CD4-positive, alpha-beta T cell (primary cell): Measurements from ENCODE around the gene NLGN1. TPM values are rescaled to one million over a fixed set of nuclear protein-coding genes. Genes with fewer than 3 reads are reported as not detected.

Experiments used
- ATAC-seq: fragments of 200-7000 bp; cut with Tn5 transposase; one replicate; pipeline ENCODE4 v1.10.0; 2022; ENCODE audit warnings: mild to moderate bottlenecking; ENCODE audit not compliant: poor library complexity
- CTCF ChIA-PET: fragments of 350-600 bp; sonication (Branson Sonifier 250); formaldehyde crosslinking; loops from one replicate; lab custom pipeline; 2021; ENCODE audit warnings: antibody characterized with exemption, inconsistent platforms; lab: Charles Lee
- POLR2A ChIA-PET: fragments of 350-600 bp; sonication (Branson Sonifier 250); formaldehyde crosslinking; loops from one replicate; lab custom pipeline; 2021; ENCODE audit warnings: antibody characterized with exemption, inconsistent platforms; lab: Charles Lee
- DNase-seq, 14 experiments: peaks; one replicate each; pipeline ENCODE4 v3.0.0-alpha.2; 2013 to 2020; ENCODE audit warnings: mixed read lengths in 2 of 14
- H3K27ac ChIP-seq, 2 donors: one replicate each; pipeline versions ENCODE4 v1.5.1 to v1.7.0; 2013; ENCODE audit warnings: low read length in 2 of 2, low read depth in 1 of 2, mild to moderate bottlenecking in 1 of 2
- H3K27me3 ChIP-seq, 2 experiments: 1 replicate in 1 of 2; 2 replicates in 1 of 2; pipeline versions ENCODE4 v1.6.1 to v1.7.0; 2013; ENCODE audit warnings: low read length in 2 of 2, control low read depth in 1 of 2, mild to moderate bottlenecking in 1 of 2, moderate library complexity in 1 of 2; ENCODE audit not compliant: insufficient read depth in 2 of 2, control insufficient read depth in 1 of 2
- H3K36me3 ChIP-seq: one replicate; pipeline ENCODE4 v1.6.1; 2013; ENCODE audit warnings: low read length, control low read depth; ENCODE audit not compliant: insufficient read depth
- H3K4me1 ChIP-seq: one replicate; pipeline ENCODE4 v1.6.1; 2013; ENCODE audit warnings: low read length, control low read depth; ENCODE audit not compliant: insufficient read depth
- H3K4me3 ChIP-seq: one replicate; pipeline ENCODE4 v1.5.1; 2013; ENCODE audit warnings: mild to moderate bottlenecking, low read length, moderate library complexity
- H3K9me3 ChIP-seq, 2 experiments: 1 replicate in 1 of 2; 2 replicates in 1 of 2; pipeline versions ENCODE4 v1.6.1 to v1.7.0; 2013; ENCODE audit warnings: low read length in 2 of 2, mild to moderate bottlenecking in 2 of 2, control low read depth in 1 of 2, moderate library complexity in 1 of 2; ENCODE audit not compliant: control insufficient read depth in 1 of 2, insufficient read depth in 1 of 2
- H3K27ac Mint-ChIP-seq: one replicate; pipeline ENCODE4 v1.8.0; 2020; ENCODE audit warnings: mixed read lengths
- H3K27me3 Mint-ChIP-seq: one replicate; pipeline ENCODE4 v1.8.0; 2021; ENCODE audit warnings: mixed read lengths
- H3K36me3 Mint-ChIP-seq: one replicate; pipeline ENCODE4 v1.8.0; 2021; ENCODE audit warnings: low read depth, mixed read lengths
- H3K4me1 Mint-ChIP-seq: one replicate; pipeline ENCODE4 v1.8.0; 2021; ENCODE audit warnings: low read depth, mixed read lengths
- H3K4me3 Mint-ChIP-seq: one replicate; pipeline ENCODE4 v1.8.0; 2020; ENCODE audit warnings: mild to moderate bottlenecking, mixed read lengths
- H3K9me3 Mint-ChIP-seq: one replicate; pipeline ENCODE4 v1.8.0; 2020; ENCODE audit warnings: mixed read lengths
- intact Hi-C, 2 experiments: fragments of 100-400 bp; cut with DNase I in 1 of 2; cut with micrococcal nuclease in 1 of 2; formaldehyde crosslinking; loops; one replicate each; pipeline versions ENCODE4 v1.15.1 to v1.9.0; 2023 to 2025; cut with DNase I, micrococcal nuclease
- total RNA-seq, 174 experiments: library from RNA in 2 of 174; stranded (reverse) in 2 of 174; gene quantifications; one replicate each; pipeline ENCODE4 v1.2.3 and lab custom pipeline; 2021 to 2026
- TF ChIP-seq, protein P1 (sequence below): fragments of 200-600 bp; IDR thresholded peaks from one replicate; pipeline ENCODE4 v1.8.0; 2022; ENCODE audit warnings: antibody characterized with exemption, mild to moderate bottlenecking

The NLGN1 gene
- total RNA-seq, 2 experiments from 2014 or later: not detected

- peaks cover 6% of the 10 kb centered on the region for H3K9me3 Mint-ChIP-seq
- POLR2A ChIA-PET: no interaction called here
- H3K27me3 Mint-ChIP-seq: no peaks in the 10 kb centered on the region
- CTCF ChIA-PET: no interaction called here
- Histone ChIP-seq H3K9me3 (peaks cover 0 to 7% of the 10 kb centered on the region in 2 experiments), H3K4me1 (no peaks in the 10 kb centered on the region), H3K36me3 (no peaks in the 10 kb centered on the region), H3K27ac (no peak overlapping the region), H3K27me3 (no peaks in the 10 kb centered on the region), H3K4me3 (no peak overlapping the region)
- no peak overlapping the region for H3K27ac Mint-ChIP-seq
- intact Hi-C loops: no loop called here
- ATAC-seq (no peak), DNase-seq (no peak)
- H3K4me3 Mint-ChIP-seq: no peak overlapping the region
- H3K36me3 Mint-ChIP-seq: no peaks in the 10 kb centered on the region
- TF ChIP-seq, protein P1, sequence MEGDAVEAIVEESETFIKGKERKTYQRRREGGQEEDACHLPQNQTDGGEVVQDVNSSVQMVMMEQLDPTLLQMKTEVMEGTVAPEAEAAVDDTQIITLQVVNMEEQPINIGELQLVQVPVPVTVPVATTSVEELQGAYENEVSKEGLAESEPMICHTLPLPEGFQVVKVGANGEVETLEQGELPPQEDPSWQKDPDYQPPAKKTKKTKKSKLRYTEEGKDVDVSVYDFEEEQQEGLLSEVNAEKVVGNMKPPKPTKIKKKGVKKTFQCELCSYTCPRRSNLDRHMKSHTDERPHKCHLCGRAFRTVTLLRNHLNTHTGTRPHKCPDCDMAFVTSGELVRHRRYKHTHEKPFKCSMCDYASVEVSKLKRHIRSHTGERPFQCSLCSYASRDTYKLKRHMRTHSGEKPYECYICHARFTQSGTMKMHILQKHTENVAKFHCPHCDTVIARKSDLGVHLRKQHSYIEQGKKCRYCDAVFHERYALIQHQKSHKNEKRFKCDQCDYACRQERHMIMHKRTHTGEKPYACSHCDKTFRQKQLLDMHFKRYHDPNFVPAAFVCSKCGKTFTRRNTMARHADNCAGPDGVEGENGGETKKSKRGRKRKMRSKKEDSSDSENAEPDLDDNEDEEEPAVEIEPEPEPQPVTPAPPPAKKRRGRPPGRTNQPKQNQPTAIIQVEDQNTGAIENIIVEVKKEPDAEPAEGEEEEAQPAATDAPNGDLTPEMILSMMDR: no peak
- no peaks in the 10 kb centered on the region for H3K4me1 Mint-ChIP-seq
These were observed 495.0 kb downstream of the NLGN1 start for GRCh38 chr3:173892547-173892946.

DNA sequence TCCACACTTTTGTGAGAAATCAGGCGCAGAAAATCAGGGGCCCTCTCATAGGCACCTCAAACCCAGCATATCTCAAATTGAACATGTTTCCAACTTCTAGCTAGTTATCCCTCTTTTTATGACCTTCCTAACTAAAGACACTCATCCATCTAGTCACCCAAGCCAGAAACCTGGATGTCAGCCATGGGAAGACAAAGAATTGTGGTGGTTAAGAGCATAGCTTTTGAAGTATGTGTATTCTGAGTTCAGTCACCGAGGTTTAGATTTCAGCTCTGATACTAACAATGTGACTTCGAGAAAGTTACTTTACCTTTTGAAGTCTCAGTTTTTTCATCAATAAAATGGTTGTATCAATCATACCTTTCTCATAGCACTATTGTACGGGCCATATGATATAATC is 495.5 kb downstream of the NLGN1 start:
- ChIA-PET POLR2A (no interaction called here), CTCF (no interaction called here)
- no peak for ATAC-seq
- Mint-ChIP-seq H3K27ac (no peak overlapping the region), H3K36me3 (no peaks in the 10 kb centered on the region), H3K4me1 (no peaks in the 10 kb centered on the region), H3K27me3 (no peaks in the 10 kb centered on the region), H3K4me3 (no peak overlapping the region), H3K9me3 (peaks cover 6% of the 10 kb centered on the region)
- TF ChIP-seq, protein P1: no peak
- Histone ChIP-seq H3K4me3 (no peak overlapping the region), H3K27me3 (no peaks in the 10 kb centered on the region), H3K36me3 (no peaks in the 10 kb centered on the region), H3K9me3 (peaks cover 0 to 7% of the 10 kb centered on the region in 2 experiments), H3K4me1 (no peaks in the 10 kb centered on the region), H3K27ac (no peak overlapping the region)
- DNase-seq: no peak
- intact Hi-C loops: no loop called here

DNA sequence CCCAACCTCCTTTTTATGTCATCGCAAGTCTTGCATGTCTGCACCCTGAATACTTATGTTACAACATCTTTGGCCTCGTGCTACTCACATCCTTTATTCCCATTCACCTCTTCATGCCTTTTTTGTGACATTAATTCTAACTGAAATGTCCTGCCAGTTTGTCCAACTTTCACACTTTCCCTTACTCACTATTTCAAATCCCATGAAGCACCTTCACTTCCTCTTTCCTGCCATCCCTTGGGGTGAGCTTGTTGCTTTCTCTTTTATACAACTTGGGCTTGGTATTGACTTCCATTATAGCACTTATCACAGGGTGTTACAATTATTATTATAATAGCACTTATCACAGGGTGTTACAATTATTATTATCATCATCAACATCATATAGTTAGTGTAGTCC is 496.3 kb downstream of the NLGN1 start:
- no peak for ATAC-seq

More for the DNA sequence above, 496.3 kb downstream of the NLGN1 start:
- DNase-seq: no peak
- TF ChIP-seq, protein P1: no peak
- H3K4me3 ChIP-seq: no peak overlapping the region
- no peak overlapping the region for H3K27ac ChIP-seq
- H3K27me3 ChIP-seq: no peaks in the 10 kb centered on the region
- no peak overlapping the region for H3K4me3 Mint-ChIP-seq
- H3K36me3 Mint-ChIP-seq: no peaks in the 10 kb centered on the region
- H3K27ac Mint-ChIP-seq: no peak overlapping the region
- no peaks in the 10 kb centered on the region for H3K27me3 Mint-ChIP-seq
- intact Hi-C loops: no loop called here
- H3K9me3 Mint-ChIP-seq: peaks cover 6% of the 10 kb centered on the region
- H3K4me1 Mint-ChIP-seq: no peaks in the 10 kb centered on the region
- peaks cover 0 to 7% of the 10 kb centered on the region in 2 experiments for H3K9me3 ChIP-seq
- ChIA-PET POLR2A (no interaction called here), CTCF (no interaction called here)
- H3K4me1 ChIP-seq: no peaks in the 10 kb centered on the region
- H3K36me3 ChIP-seq: no peaks in the 10 kb centered on the region
